HCT116 (cell line): ENCODE results near the gene TMEM53.
A peak's percentile ranks its signal among the peaks of the same experiment; 100 is the strongest.

Experiments used
- JUND ChIP-seq: IDR thresholded peaks from 2 replicates; pipeline ENCODE4 v1.6.1; 2012
- POLR2A ChIP-seq: IDR thresholded peaks from 2 replicates; pipeline ENCODE4 v1.7.0; 2011; ENCODE audit warnings: borderline replicate concordance; ENCODE audit not compliant: insufficient read depth, insufficient read length; ENCODE audit errors: extremely low read depth
- ZNF274 ChIP-seq: fragments of 200-500 bp; sonication (Bioruptor generic); IDR thresholded peaks from 2 replicates; pipeline ENCODE4 v1.6.1; 2014; ENCODE audit warnings: mild to moderate bottlenecking, low read depth, low read length, inconsistent platforms

- TF ChIP-seq POLR2A (no peak), ZNF274 (no peak), JUND (peak; percentile 90)
These were observed 18.9 kb upstream of the TMEM53 start for GRCh38 chr1:44693159-44693558.
